ENCODE data around the gene DCAF12L1. TPM values are rescaled to one million over a fixed set of nuclear protein-coding genes. Genes with fewer than 3 reads are reported as not detected.
A peak's percentile ranks its signal among the peaks of the same experiment; 100 is the strongest.

The DCAF12L1 gene

GRCh38 chrX:126551306-126551705 lies 1.3 kb downstream of the DCAF12L1 start:
- no peak for DNase-seq
- H2BK15ac ChIP-seq (replicated peaks; ENCODE audit: low read depth), result no peak overlapping the region
- no peak overlapping the region for H4K5ac ChIP-seq (ENCODE audit: low read length)
- H3K79me1 ChIP-seq (ENCODE audit: low read length), result no peaks in the 10 kb centered on the region
- no peak overlapping the region for H3K18ac ChIP-seq (ENCODE audit: low read length)
- H3K79me2 ChIP-seq (ENCODE audit: control insufficient read depth, insufficient read depth, low read length), result no peaks in the 10 kb centered on the region
- no peak overlapping the region for H4K8ac ChIP-seq (ENCODE audit: low read depth, low read length)
- no peaks in the 10 kb centered on the region for H3K27me3 ChIP-seq (ENCODE audit: insufficient read depth, low read length, poor library complexity)
- no peak overlapping the region for H2BK120ac ChIP-seq (ENCODE audit: low read depth, low read length)
- H2AK5ac ChIP-seq (ENCODE audit: low read length), result no peak overlapping the region
- H3K9ac ChIP-seq (ENCODE audit: low read length), result no peak overlapping the region
- no peak overlapping the region for H3K27ac ChIP-seq (ENCODE audit: low read depth, low read length)
- no peak overlapping the region for H3K4me2 ChIP-seq (ENCODE audit: low read length)
- no peak overlapping the region for H3K4ac ChIP-seq (ENCODE audit: low read depth, low read length)
- H3K23ac ChIP-seq (ENCODE audit: low read length), result no peak overlapping the region
- H3K36me3 ChIP-seq (ENCODE audit: control insufficient read depth, insufficient read depth, low read length), result no peaks in the 10 kb centered on the region
- no CpG with 5 or more reads among the region's 17 CpGs for WGBS (ENCODE audit: extremely low coverage, insufficient coverage, low lambda C conversion rate)
- H3K56ac ChIP-seq (ENCODE audit: low read length), result no peak overlapping the region
- no peaks in the 10 kb centered on the region for H3K4me1 ChIP-seq (ENCODE audit: control insufficient read depth, low read depth, low read length)
- no peak overlapping the region for H2BK5ac ChIP-seq (ENCODE audit: low read length)
- no peak overlapping the region for H3K4me3 ChIP-seq (ENCODE audit: low read length)

- Histone ChIP-seq H2BK5ac (ENCODE audit: low read length) (no peak overlapping the region), H4K5ac (ENCODE audit: low read length) (no peak overlapping the region), H3K18ac (ENCODE audit: low read length) (no peak overlapping the region), H3K36me3 (ENCODE audit: control insufficient read depth, insufficient read depth, low read length) (no peaks in the 10 kb centered on the region), H2BK15ac (replicated peaks; ENCODE audit: low read depth) (no peak overlapping the region), H3K4me3 (ENCODE audit: low read length) (no peak overlapping the region), H3K56ac (ENCODE audit: low read length) (no peak overlapping the region), H2AK5ac (ENCODE audit: low read length) (no peak overlapping the region), H4K8ac (ENCODE audit: low read depth, low read length) (no peak overlapping the region), H2BK120ac (ENCODE audit: low read depth, low read length) (no peak overlapping the region), H3K4me1 (ENCODE audit: control insufficient read depth, low read depth, low read length) (no peaks in the 10 kb centered on the region), H3K23ac (ENCODE audit: low read length) (no peak overlapping the region), H3K27me3 (ENCODE audit: insufficient read depth, low read length, poor library complexity) (no peaks in the 10 kb centered on the region), H3K79me2 (ENCODE audit: control insufficient read depth, insufficient read depth, low read length) (no peaks in the 10 kb centered on the region), H3K79me1 (ENCODE audit: low read length) (no peaks in the 10 kb centered on the region), H3K27ac (ENCODE audit: low read depth, low read length) (no peak overlapping the region), H3K9ac (ENCODE audit: low read length) (no peak overlapping the region), H3K4me2 (ENCODE audit: low read length) (no peak overlapping the region), H3K4ac (ENCODE audit: low read depth, low read length) (no peak overlapping the region)
- no peak for DNase-seq
- no CpG with 5 or more reads among the region's 6 CpGs for WGBS (ENCODE audit: extremely low coverage, insufficient coverage, low lambda C conversion rate)
Measured at GRCh38 chrX:126550816-126551215, 1.8 kb downstream of the DCAF12L1 start.

GRCh38 chrX:126509923-126510322 lies 42.7 kb downstream of the DCAF12L1 start:
- no peak overlapping the region for H4K5ac ChIP-seq (ENCODE audit: low read length)
- H2BK120ac ChIP-seq (ENCODE audit: low read depth, low read length), result no peak overlapping the region
- no peaks in the 10 kb centered on the region for H3K79me2 ChIP-seq (ENCODE audit: control insufficient read depth, insufficient read depth, low read length)
- no CpG with 5 or more reads among the region's 3 CpGs for WGBS (ENCODE audit: extremely low coverage, insufficient coverage, low lambda C conversion rate)
- H3K4ac ChIP-seq (ENCODE audit: low read depth, low read length), result no peak overlapping the region
- peak; percentile 36 for DNase-seq
- H3K4me3 ChIP-seq (ENCODE audit: low read length), result no peak overlapping the region
- H3K79me1 ChIP-seq (ENCODE audit: low read length), result no peaks in the 10 kb centered on the region
- no peak overlapping the region for H2AK5ac ChIP-seq (ENCODE audit: low read length)
- H3K9ac ChIP-seq (ENCODE audit: low read length), result no peak overlapping the region
- no peak overlapping the region for H3K56ac ChIP-seq (ENCODE audit: low read length)
- H3K18ac ChIP-seq (ENCODE audit: low read length), result no peak overlapping the region
- H3K27ac ChIP-seq (ENCODE audit: low read depth, low read length), result no peak overlapping the region
- no peak overlapping the region for H2BK5ac ChIP-seq (ENCODE audit: low read length)
- H4K8ac ChIP-seq (ENCODE audit: low read depth, low read length), result no peak overlapping the region
- H3K23ac ChIP-seq (ENCODE audit: low read length), result no peak overlapping the region
- no peak overlapping the region for H2BK15ac ChIP-seq (replicated peaks; ENCODE audit: low read depth)
- H3K27me3 ChIP-seq (ENCODE audit: insufficient read depth, low read length, poor library complexity), result no peaks in the 10 kb centered on the region
- no peaks in the 10 kb centered on the region for H3K4me1 ChIP-seq (ENCODE audit: control insufficient read depth, low read depth, low read length)
- no peaks in the 10 kb centered on the region for H3K36me3 ChIP-seq (ENCODE audit: control insufficient read depth, insufficient read depth, low read length)
- no peak overlapping the region for H3K4me2 ChIP-seq (ENCODE audit: low read length)

Small RNA genes lying within 50 kb of the gene (small RNA-seq; reads per million reads assigned to genes)
- not detected for gene Z69908.1 (ENCODE audit: insufficient read depth)
